Stomach (tissue), 4 donors: ENCODE results near the gene DKK1.

ENCODE experiments used
- EP300 ChIP-seq: sonication (generic); formaldehyde crosslinking; IDR thresholded peaks from one replicate; pipeline ENCODE4 v1.6.1; 2017; ENCODE audit warnings: antibody characterized with exemption
- POLR2A ChIP-seq, 4 donors: fragments of 450-650 bp; IDR thresholded peaks; one replicate each; pipeline ENCODE4 v1.6.1; 2016; ENCODE audit warnings: antibody characterized with exemption in 4 of 4, control low read depth in 2 of 4, mild to moderate bottlenecking in 1 of 4, moderate library complexity in 1 of 4
- POLR2AphosphoS5 ChIP-seq, 3 donors: sonication (generic); formaldehyde crosslinking; IDR thresholded peaks; one replicate each; pipeline ENCODE4 v1.6.1; 2016; ENCODE audit warnings: antibody characterized with exemption in 3 of 3
- TF ChIP-seq, protein P1 (sequence below), 7 experiments: fragments of 450-650 bp in 4 of 7; fragments of 200-600 bp in 3 of 7; sonication (generic) in 3 of 7; IDR thresholded peaks; one replicate each; pipeline ENCODE4 v1.5.1; 2016 to 2019; ENCODE audit warnings: antibody characterized with exemption in 7 of 7, control low read depth in 2 of 7, mild to moderate bottlenecking in 1 of 7

DNA sequence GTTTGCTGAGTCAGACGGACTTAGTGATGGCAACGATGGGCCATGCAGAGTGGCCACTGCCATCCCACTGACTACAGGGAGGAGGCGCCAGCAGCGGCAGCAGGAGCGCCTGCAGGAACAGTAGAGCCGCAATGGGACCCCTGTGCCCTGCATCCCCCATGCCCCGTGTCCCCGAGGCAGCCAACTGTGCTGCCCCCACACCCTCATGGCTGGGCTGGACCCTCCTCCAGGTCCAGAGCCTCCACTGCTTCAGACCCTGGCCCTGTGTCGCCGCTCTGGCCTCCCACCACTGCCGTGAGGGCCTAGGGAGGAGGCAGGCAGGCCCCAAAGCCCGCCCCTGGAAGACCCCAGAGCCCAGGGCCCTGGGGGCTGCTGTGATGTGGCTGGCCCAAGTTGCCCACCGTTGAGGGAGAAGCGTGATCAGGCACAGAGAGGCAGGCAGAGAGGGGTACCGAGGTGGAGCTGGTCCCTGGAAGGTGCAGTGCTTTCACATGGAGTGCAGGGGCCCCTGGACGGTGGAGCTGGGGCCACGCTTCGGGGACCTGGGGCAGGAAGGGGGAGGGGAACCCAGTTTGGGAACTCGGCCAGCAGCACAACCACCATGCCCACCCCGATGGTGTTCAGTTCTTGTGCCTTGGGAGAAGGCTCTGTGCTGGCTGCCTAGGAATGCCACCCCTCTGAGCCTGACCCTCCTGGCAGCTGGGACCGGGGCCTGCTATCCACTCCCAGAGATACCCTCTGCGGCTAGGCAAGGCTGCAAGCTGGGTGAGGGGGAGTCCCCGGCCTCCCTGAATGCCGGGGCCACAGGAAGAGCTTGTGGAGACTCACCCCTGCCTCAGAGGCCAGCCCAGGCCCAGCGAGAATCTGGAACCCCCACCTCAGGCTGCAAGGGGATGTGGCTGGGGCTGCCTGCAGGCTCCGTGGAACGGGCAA lies 32.6 kb downstream of the DKK1 start:
- TF ChIP-seq, protein P1, sequence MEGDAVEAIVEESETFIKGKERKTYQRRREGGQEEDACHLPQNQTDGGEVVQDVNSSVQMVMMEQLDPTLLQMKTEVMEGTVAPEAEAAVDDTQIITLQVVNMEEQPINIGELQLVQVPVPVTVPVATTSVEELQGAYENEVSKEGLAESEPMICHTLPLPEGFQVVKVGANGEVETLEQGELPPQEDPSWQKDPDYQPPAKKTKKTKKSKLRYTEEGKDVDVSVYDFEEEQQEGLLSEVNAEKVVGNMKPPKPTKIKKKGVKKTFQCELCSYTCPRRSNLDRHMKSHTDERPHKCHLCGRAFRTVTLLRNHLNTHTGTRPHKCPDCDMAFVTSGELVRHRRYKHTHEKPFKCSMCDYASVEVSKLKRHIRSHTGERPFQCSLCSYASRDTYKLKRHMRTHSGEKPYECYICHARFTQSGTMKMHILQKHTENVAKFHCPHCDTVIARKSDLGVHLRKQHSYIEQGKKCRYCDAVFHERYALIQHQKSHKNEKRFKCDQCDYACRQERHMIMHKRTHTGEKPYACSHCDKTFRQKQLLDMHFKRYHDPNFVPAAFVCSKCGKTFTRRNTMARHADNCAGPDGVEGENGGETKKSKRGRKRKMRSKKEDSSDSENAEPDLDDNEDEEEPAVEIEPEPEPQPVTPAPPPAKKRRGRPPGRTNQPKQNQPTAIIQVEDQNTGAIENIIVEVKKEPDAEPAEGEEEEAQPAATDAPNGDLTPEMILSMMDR (IDR thresholded peaks at IDR 0.05): no peak
- TF ChIP-seq POLR2AphosphoS5 (IDR thresholded peaks at IDR 0.05) (no peak), EP300 (no peak), POLR2A (IDR thresholded peaks at IDR 0.05) (no peak)
